Adrenal gland (tissue), 12 donors: ENCODE results near the gene ZSCAN5B. TPM values are rescaled to one million over a fixed set of nuclear protein-coding genes. Genes with fewer than 3 reads are reported as not detected.

Experiments
- DNase-seq, 7 donors: peaks; one replicate each; pipeline ENCODE4 v3.0.0-alpha.2; 2019 to 2020
- H3K27ac ChIP-seq, 5 donors: fragments of 200-600 bp; sonication (generic) in 4 of 5; 1 replicate in 3 of 5; 2 replicates in 2 of 5; pipeline versions ENCODE4 v1.5.1 to v1.8.0; 2016 to 2020; ENCODE audit warnings: mild to moderate bottlenecking in 1 of 5
- H3K27me3 ChIP-seq: fragments of 200-600 bp; 2 replicates; pipeline ENCODE4 v1.8.0; 2021
- H3K36me3 ChIP-seq, 2 donors: fragments of 200-600 bp; replicated peaks in 1 of 2; 1 replicate in 1 of 2; 2 replicates in 1 of 2; pipeline versions ENCODE4 v1.5.1 to v1.8.0; 2018 to 2022
- H3K4me1 ChIP-seq, 2 donors: fragments of 200-600 bp; replicated peaks in 1 of 2; 1 replicate in 1 of 2; 2 replicates in 1 of 2; pipeline versions ENCODE4 v1.5.1 to v1.8.0; 2018 to 2021
- H3K4me3 ChIP-seq, 4 donors: fragments of 200-600 bp; sonication (generic) in 3 of 4; one replicate each; pipeline ENCODE4 v1.5.1; 2016 to 2018
- H3K9me3 ChIP-seq, 3 donors: fragments of 200-600 bp; sonication (generic) in 1 of 3; replicated peaks in 1 of 3; 1 replicate in 2 of 3; 2 replicates in 1 of 3; pipeline versions ENCODE4 v1.5.1 to v1.8.0; 2016 to 2021
- POLR2A ChIP-seq, 2 donors: fragments of 450-650 bp; IDR thresholded peaks; one replicate each; pipeline ENCODE4 v1.6.1; 2017; ENCODE audit warnings: antibody characterized with exemption in 2 of 2, mild to moderate bottlenecking in 2 of 2, moderate library complexity in 1 of 2
- WGBS, 4 donors: extraction: QIAGEN DNeasy Blood & Tissue Kit in 2 of 4; methylation state at CpG; one replicate each; pipeline versions ENCODE4 v1.1.5 to v1.1.7; 2013 to 2017; 5-methylcytosine and 5-hydroxymethylcytosine counted together
- intact Hi-C, 2 donors: fragments of 100-400 bp; cut with DNase I; formaldehyde crosslinking; loops; one replicate each; pipeline versions ENCODE4 v1.14.1 to v1.15.0; 2022 to 2023
- polyA plus RNA-seq, 3 donors: library from polyadenylated mRNA; stranded (reverse); fragments of 200-250 nt in 2 of 3; fragments of 350-450 nt in 1 of 3; fragmentation: Illumina TruSeq in 1 of 3; extraction: RNeasy Lipid Tissue Mini Kit (QIAGEN cat#74804) in 1 of 3; gene quantifications; one replicate each; pipeline ENCODE4 v1.2.3, GENCODE V29; 2013 to 2014
- total RNA-seq, 9 donors: library from RNA; depleted of rRNA in 4 of 9; stranded (reverse); fragments of >200 nt in 4 of 9; fragments of 120-200 nt in 1 of 9; fragmentation: NEBNext Ultra II Directional in 1 of 9; extraction: Animal tissue kit (Norgen Biotek cat#: 25700) in 1 of 9; gene quantifications; one replicate each; pipeline versions ENCODE4 v1.1.0 to v1.2.4, GENCODE V29; 2013 to 2023
- TF ChIP-seq, protein P1 (sequence below), 6 experiments: fragments of 450-650 bp in 4 of 6; fragments of 200-600 bp in 2 of 6; sonication (generic) in 1 of 6; IDR thresholded peaks; 1 replicate in 5 of 6; 2 replicates in 1 of 6; pipeline versions ENCODE4 v1.5.1 to v1.8.0; 2016 to 2021; ENCODE audit warnings: antibody characterized with exemption in 6 of 6, mild to moderate bottlenecking in 2 of 6, moderate library complexity in 1 of 6
- donor health status: healthy with polysubstance abuse.
- donor health status: Bipolar disorder and iron deficiency.
- donor health status: DM: yes; HTN: yes; CAD: no.
- donor health status: DM: no; HTN: no; CAD: no.
- donor health status: DM: no; HTN: no; CAD: no.
- donor health status: DM: yes; HTN: yes; CAD: no.

ZSCAN5B gene
- total and polyA plus RNA-seq, 12 donors: 0.09 to 0.19 (median 0.12) TPM; not detected in 8

DNA sequence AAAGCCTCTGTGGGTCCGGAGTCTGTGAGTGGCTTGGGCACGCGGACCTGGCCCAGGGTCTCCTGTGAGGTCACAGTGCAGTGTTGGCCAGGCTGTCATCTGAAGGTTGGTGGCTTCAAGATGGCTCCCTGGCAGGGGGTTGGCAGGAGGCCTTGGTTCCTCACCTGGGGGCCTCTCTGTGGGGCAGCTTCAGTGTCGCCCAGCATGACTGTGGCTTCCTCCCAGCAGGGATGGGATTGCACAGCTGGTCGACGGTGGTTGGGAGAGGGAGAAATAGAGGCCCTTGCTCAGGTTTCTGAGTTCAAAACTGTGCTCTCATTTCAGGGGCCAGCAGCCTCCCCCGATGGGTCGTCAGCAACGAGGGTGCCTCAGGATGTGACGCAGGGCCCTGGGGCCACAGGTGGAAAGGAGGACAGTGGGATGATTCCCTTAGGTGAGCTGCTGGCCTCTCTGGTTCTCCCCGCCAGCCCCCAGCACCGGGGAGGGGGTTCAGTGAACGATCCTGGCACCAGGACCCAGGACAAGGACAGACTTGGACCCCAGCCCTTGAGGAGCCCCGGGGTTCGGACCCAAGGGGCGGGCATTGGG lies 39.3 kb downstream of the ZSCAN5B start:
- no peak overlapping the region for H3K27ac ChIP-seq
- no peaks in the 10 kb centered on the region for H3K9me3 ChIP-seq
- no peak overlapping the region for H3K4me3 ChIP-seq
- WGBS, 4 donors: 92 to 97% (median 96%) methylated on average over 9 to 16 of the region's 16 CpGs
- TF ChIP-seq, protein P1, sequence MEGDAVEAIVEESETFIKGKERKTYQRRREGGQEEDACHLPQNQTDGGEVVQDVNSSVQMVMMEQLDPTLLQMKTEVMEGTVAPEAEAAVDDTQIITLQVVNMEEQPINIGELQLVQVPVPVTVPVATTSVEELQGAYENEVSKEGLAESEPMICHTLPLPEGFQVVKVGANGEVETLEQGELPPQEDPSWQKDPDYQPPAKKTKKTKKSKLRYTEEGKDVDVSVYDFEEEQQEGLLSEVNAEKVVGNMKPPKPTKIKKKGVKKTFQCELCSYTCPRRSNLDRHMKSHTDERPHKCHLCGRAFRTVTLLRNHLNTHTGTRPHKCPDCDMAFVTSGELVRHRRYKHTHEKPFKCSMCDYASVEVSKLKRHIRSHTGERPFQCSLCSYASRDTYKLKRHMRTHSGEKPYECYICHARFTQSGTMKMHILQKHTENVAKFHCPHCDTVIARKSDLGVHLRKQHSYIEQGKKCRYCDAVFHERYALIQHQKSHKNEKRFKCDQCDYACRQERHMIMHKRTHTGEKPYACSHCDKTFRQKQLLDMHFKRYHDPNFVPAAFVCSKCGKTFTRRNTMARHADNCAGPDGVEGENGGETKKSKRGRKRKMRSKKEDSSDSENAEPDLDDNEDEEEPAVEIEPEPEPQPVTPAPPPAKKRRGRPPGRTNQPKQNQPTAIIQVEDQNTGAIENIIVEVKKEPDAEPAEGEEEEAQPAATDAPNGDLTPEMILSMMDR (IDR thresholded peaks at IDR 0.05): no peak
- no peak for TF ChIP-seq POLR2A (IDR thresholded peaks at IDR 0.05)
- intact Hi-C loops: loop anchor here in 1 of 2 donors (5.0 kb wide), 1 partner anchor 81 kb away; no protein-coding TSS in a partner anchor
- peaks cover 0 to 25% of the 10 kb centered on the region in 2 donors for H3K36me3 ChIP-seq
- H3K4me1 ChIP-seq: no peaks in the 10 kb centered on the region
- no peaks in the 10 kb centered on the region for H3K27me3 ChIP-seq
- DNase-seq: peak in 1 of 7 donors; percentile 12

DNA sequence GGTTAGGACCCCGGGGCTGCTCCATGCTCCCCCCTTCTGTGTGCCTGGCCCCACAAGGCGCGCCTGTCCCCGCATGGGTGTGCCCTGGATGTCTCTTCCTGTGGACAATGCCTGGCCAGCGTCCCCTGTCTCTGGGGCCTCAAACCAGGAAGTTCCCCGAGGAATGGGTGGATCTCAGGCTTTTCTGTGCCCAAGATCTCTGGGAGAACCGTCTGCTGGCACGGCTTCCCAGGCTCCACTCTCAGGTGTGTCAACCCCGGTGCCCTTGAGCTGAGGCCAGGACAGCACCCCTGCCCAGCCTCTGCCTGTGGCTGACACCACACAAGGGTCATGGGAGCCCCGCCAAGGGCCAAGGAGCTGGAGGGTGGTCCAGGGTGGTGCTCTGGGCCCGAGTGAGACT lies 40.8 kb downstream of the ZSCAN5B start:
- intact Hi-C loops: loop anchor here in 1 of 2 donors (5.0 kb wide), 1 partner anchor 79 kb away; no protein-coding TSS in a partner anchor
- Histone ChIP-seq H3K4me3 (no peak overlapping the region), H3K36me3 (peaks cover 0 to 25% of the 10 kb centered on the region in 2 donors), H3K4me1 (peaks cover 4 to 10% of the 10 kb centered on the region in 2 donors), H3K9me3 (no peaks in the 10 kb centered on the region), H3K27ac (peak overlapping the region in 1 of 5 donors; percentile 63), H3K27me3 (no peaks in the 10 kb centered on the region)
- TF ChIP-seq POLR2A (IDR thresholded peaks at IDR 0.05): no peak
- TF ChIP-seq, protein P1 (IDR thresholded peaks at IDR 0.05): no peak
- DNase-seq: no peak
- WGBS, 4 donors: 75 to 81% (median 78%) methylated on average over 4 to 11 of the region's 11 CpGs

DNA sequence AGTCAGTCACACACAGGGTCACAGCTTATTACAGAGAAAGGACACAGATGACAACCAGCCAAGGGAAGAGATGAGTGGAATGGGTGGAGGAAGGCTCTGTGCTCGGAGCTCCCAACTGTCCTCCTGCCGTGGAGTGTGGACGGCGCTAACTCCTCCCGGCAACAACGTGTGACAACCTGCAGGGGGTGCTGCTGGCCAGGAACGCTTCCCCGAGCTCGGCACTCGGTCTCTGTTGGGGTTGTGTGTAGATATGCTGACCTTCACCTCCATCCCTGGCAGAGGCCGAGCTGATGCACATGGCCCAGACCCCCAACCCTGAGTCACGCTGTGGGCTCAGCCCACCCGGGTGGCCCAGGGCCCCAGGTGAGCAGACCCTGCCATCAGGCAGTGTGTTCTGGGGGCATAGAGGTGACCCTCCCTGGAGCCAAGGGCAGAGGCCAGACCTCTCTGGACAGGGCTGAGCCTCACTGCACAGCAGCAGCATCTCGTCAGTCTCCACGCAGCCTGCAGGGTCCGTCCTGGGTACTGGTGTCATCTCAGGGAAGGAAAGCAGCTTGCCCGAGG lies 42.4 kb downstream of the ZSCAN5B start:
- 44 to 70% (median 50%) methylated on average over 11 to 17 of the region's 17 CpGs; no CpG with 5 or more reads in 1 of the 4 donors for WGBS, 4 donors
- DNase-seq: peak in 6 of 7 donors; percentile 48 to 68 (median 56)
- peaks cover 4 to 10% of the 10 kb centered on the region in 2 donors for H3K4me1 ChIP-seq
- intact Hi-C loops: loop anchor here in 1 of 2 donors (5.0 kb wide), 1 partner anchor 78 kb away; no protein-coding TSS in a partner anchor
- H3K36me3 ChIP-seq: peaks cover 0 to 18% of the 10 kb centered on the region in 2 donors
- H3K27me3 ChIP-seq: no peaks in the 10 kb centered on the region
- TF ChIP-seq, protein P1 (IDR thresholded peaks at IDR 0.05): peak; percentile 20 to 63 (median 50)
- TF ChIP-seq POLR2A (IDR thresholded peaks at IDR 0.05): no peak
- H3K27ac ChIP-seq: peak overlapping the region in 1 of 5 donors; percentile 9
- no peaks in the 10 kb centered on the region for H3K9me3 ChIP-seq
- H3K4me3 ChIP-seq: no peak overlapping the region

DNA sequence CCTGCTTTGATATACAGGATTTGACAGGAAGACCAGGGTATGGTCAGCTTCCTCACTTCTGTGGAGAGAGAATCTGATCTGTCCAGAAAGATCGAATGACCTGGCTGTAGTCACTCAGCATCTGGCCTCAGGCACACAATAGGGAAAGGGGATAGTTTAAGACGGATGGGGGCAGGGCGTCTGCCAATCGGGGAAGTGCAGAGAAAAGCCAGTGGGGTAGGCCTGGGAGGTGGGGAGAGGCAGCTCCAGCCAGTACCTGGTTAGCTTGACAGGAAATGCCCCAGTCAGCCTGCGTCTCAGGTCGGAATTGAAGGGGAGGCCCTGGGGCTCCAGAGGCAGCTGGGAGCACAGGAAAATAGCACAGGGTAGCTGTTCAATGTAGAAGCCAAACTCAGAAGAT lies 44.1 kb downstream of the ZSCAN5B start:
- no peaks in the 10 kb centered on the region for H3K27me3 ChIP-seq
- no peak for DNase-seq
- 63 to 74% (median 70%) methylated on average over 6 of the region's 6 CpGs for WGBS, 4 donors
- H3K27ac ChIP-seq: peak overlapping the region in 1 of 5 donors; percentile 17
- H3K4me3 ChIP-seq: no peak overlapping the region
- H3K36me3 ChIP-seq: peaks cover 0 to 5% of the 10 kb centered on the region in 2 donors
- intact Hi-C loops: no loop called here
- no peak for TF ChIP-seq POLR2A (IDR thresholded peaks at IDR 0.05)
- TF ChIP-seq, protein P1 (IDR thresholded peaks at IDR 0.05): no peak
- peaks cover 4 to 10% of the 10 kb centered on the region in 2 donors for H3K4me1 ChIP-seq
- H3K9me3 ChIP-seq: no peaks in the 10 kb centered on the region
